ENCODE data around the gene TPM1.

GRCh38 chr15:63076714-63077046 lies 34.1 kb downstream of the TPM1 start:
- TF ChIP-seq, protein P1, sequence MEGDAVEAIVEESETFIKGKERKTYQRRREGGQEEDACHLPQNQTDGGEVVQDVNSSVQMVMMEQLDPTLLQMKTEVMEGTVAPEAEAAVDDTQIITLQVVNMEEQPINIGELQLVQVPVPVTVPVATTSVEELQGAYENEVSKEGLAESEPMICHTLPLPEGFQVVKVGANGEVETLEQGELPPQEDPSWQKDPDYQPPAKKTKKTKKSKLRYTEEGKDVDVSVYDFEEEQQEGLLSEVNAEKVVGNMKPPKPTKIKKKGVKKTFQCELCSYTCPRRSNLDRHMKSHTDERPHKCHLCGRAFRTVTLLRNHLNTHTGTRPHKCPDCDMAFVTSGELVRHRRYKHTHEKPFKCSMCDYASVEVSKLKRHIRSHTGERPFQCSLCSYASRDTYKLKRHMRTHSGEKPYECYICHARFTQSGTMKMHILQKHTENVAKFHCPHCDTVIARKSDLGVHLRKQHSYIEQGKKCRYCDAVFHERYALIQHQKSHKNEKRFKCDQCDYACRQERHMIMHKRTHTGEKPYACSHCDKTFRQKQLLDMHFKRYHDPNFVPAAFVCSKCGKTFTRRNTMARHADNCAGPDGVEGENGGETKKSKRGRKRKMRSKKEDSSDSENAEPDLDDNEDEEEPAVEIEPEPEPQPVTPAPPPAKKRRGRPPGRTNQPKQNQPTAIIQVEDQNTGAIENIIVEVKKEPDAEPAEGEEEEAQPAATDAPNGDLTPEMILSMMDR (IDR thresholded peaks at IDR 0.05), result no peak
- no peak for TF ChIP-seq ZFX (IDR thresholded peaks at IDR 0.05; ENCODE audit: borderline replicate concordance)
